ENCODE results near the gene ZNF226.
"Not testable (repeated sequence)": the region's sequence is repeated elsewhere in the genome, so short reads cannot be mapped to it uniquely, and the experiment has no call there.

The ZNF226 gene

GRCh38 chr19:44196772-44197171 is 31.9 kb downstream of the ZNF226 start:
- H3K27ac ChIP-seq, result no peak overlapping the region
- no peak for TF ChIP-seq CTCF (conservative IDR thresholded peaks at IDR 0.05)
- no peak for TF ChIP-seq ZFX (IDR thresholded peaks at IDR 0.05)

DNA sequence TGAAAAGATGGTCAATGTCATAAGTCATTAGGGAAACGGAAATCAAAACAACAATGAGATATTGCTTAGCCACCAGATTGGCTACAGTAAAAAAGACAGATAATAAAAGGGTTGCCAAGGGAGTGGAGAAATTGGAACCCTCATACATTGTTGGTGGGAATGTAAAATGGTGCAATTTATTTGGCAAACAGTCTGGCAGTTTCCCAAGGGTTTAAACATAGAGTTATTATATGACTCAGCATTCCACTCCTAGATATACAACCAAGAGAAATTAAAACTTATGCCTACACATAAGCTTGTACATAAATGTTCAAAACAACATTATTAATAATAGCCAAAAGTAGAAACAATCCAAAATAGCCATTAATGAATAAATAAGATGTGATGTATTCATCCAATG is 37.6 kb downstream of the ZNF226 start:
- TF ChIP-seq ZFX (IDR thresholded peaks at IDR 0.05) (no peak), CTCF (conservative IDR thresholded peaks at IDR 0.05) (no peak)
- H3K27ac ChIP-seq, result no peak overlapping the region

DNA sequence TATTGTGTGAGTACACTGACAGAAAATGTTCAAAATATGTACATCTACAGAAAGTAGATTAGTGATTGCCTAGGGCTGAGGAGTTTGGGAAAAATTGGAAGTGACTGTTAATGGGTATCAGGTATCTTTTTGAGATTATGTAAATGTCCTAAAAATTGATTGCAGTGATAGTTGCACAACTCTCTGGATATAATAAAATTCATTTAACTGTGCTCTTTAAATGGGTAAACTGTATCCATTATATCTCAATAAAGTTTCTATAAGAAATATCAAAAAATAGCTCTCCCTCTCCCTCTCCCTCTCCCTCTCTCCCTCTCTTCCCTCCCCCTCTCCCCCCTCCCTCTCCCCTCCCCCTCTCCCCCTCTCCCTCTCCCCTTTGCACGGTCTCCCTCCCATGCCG is 38.1 kb downstream of the ZNF226 start:
- TF ChIP-seq ZFX (IDR thresholded peaks at IDR 0.05) (no peak), CTCF (conservative IDR thresholded peaks at IDR 0.05) (no peak)
- H3K27ac ChIP-seq, result no peak overlapping the region

DNA sequence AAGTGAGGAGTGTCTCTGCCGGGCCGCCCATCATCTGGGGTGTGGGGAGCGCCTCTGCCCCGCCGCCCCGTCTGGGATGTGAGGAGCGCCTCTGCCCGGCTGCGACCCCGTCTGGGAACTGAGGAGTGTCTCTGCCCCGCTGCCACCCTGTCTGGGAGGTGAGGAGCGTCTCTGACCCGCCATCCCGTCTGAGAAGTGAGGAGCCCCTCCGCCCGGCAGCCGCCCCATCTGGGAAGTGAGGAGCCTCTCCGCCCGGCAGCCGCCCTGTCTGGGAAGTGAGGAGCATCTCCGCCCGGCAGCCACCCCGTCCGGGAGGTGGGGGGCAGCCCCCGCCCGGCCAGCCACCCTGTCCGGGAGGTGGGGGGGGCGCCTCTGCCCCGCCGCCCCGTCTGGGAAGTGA is 39.0 kb downstream of the ZNF226 start:
- not testable (repeated sequence) for H3K27ac ChIP-seq

DNA sequence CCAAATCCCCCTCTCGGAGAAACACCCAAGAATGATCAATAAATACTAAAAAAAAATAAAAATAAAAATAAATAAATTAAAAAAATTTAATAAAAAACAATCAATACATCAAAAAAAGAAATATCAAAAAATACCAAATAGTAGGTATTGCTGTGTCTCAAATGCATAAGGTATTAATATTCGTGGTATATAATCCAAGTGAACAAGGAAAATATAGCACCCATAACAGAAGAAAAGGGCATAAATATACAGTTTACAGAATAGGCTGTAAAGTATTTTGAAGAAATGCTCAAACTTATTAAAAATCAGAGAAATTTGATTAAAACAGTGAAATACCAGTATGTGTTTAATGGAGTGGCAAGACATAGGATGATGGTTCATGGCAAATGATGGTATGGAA is 39.9 kb downstream of the ZNF226 start:
- TF ChIP-seq CTCF (conservative IDR thresholded peaks at IDR 0.05), result no peak
- TF ChIP-seq ZFX (IDR thresholded peaks at IDR 0.05), result no peak
- no peak overlapping the region for H3K27ac ChIP-seq

- TF ChIP-seq ZFX (IDR thresholded peaks at IDR 0.05) (no peak), CTCF (conservative IDR thresholded peaks at IDR 0.05) (no peak)
- H3K27ac ChIP-seq, result peak overlapping the region; percentile 71
Observed at GRCh38 chr19:44207126-44207803, 42.4 kb downstream of the ZNF226 start.

DNA sequence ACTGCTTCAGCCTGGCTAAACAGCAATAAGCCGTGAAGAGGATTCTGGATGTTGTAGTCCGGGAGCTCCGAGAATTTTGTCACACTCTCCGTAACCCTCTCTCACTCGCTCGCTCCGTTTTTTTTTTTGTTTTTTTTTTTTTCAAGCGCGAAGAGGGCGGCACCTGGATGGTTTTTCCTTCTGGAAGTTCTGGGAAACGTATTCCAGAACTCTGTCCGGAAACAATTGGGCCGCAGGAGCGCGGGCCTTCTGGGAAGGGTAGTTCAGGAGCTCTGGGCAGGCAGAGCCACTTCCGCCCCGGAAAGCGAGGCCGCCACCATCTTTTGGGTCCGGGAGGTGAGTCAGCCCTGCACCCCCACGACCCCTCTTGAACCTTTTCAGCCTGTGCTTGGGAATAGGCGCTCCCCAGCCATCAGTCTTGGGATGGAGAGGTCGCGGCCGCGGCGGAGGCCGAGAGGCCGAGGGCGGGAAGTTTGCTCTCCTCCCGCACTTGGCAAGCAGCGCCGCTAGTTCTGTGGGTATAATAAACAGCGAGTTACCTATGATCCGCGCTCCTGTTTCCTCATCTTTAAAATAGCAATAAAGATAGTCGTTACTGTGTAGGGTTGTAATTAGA is 47.5 kb downstream of the ZNF226 start, which contains the start of gene ZNF227:
ZNF227 (plus strand) TSS at position 283 of the 616 bp plus-strand sequence. CDS start 5,261 bp downstream, outside the sequence.
- H3K27ac ChIP-seq, result peak within 1 kb of the TSS; percentile 72
- no peak for TF ChIP-seq ZFX (IDR thresholded peaks at IDR 0.05)
- TF ChIP-seq CTCF (conservative IDR thresholded peaks at IDR 0.05), result no peak
